Liver (tissue), 3 donors: ENCODE data around the gene DPF3.

Experiments
- ATF3 ChIP-seq: IDR thresholded peaks from 2 replicates; pipeline ENCODE4 v1.6.1; 2016; ENCODE audit warnings: antibody characterized with exemption
- CTCF ChIP-seq: fragments of 150-350 bp; IDR thresholded peaks from 2 replicates; pipeline ENCODE4 v1.5.1; 2017; ENCODE audit warnings: improper control_type of control experiment, low read depth, low read length; ENCODE audit not compliant: missing input control
- GABPA ChIP-seq, 2 donors: IDR thresholded peaks in 1 of 2; conservative IDR thresholded peaks in 1 of 2; 2 replicates each; pipeline ENCODE4 v1.6.1; 2016; ENCODE audit warnings: antibody characterized with exemption in 2 of 2, mild to moderate bottlenecking in 1 of 2, moderate library complexity in 1 of 2
- HNF4A ChIP-seq, 2 donors: conservative IDR thresholded peaks; 2 replicates each; pipeline ENCODE4 v1.6.1; 2016; ENCODE audit warnings: antibody characterized with exemption in 2 of 2, mild to moderate bottlenecking in 2 of 2
- JUND ChIP-seq, 2 donors: IDR thresholded peaks; 2 replicates each; pipeline ENCODE4 v1.6.1; 2016; ENCODE audit warnings: antibody characterized with exemption in 2 of 2
- MAX ChIP-seq: IDR thresholded peaks from 2 replicates; pipeline ENCODE4 v1.6.1; 2016; ENCODE audit warnings: antibody characterized with exemption
- RAD21 ChIP-seq, 2 donors: IDR thresholded peaks; 2 replicates each; pipeline ENCODE4 v1.6.1; 2016; ENCODE audit warnings: antibody characterized with exemption in 2 of 2, mild to moderate bottlenecking in 2 of 2
- RXRA ChIP-seq, 2 donors: IDR thresholded peaks; 2 replicates each; pipeline ENCODE4 v1.6.1; 2017 to 2018; ENCODE audit warnings: antibody characterized with exemption in 2 of 2, mild to moderate bottlenecking in 1 of 2
- SP1 ChIP-seq: IDR thresholded peaks from 2 replicates; pipeline ENCODE4 v1.6.1; 2018; ENCODE audit warnings: antibody characterized with exemption, mild to moderate bottlenecking
- TAF1 ChIP-seq: conservative IDR thresholded peaks from 2 replicates; pipeline ENCODE4 v1.6.1; 2016; ENCODE audit warnings: antibody characterized with exemption, mild to moderate bottlenecking
- donor health status: healthy.
- donor health status: healthy.

- TF ChIP-seq CTCF (no peak), GABPA (IDR thresholded peaks at IDR 0.05 in 1 of 2, conservative IDR thresholded peaks at IDR 0.05 in 1 of 2) (no peak), MAX (no peak), SP1 (no peak), RAD21 (IDR thresholded peaks at IDR 0.05) (no peak), RXRA (IDR thresholded peaks at IDR 0.05) (peak in 1 of 2 donors; percentile 23), TAF1 (no peak), ATF3 (no peak), HNF4A (conservative IDR thresholded peaks at IDR 0.05) (peak; percentile 19 to 39), JUND (IDR thresholded peaks at IDR 0.05) (no peak)
Observed at GRCh38 chr14:72573725-72574417, 320.0 kb downstream of the DPF3 start.
